Hepatic stellate cell (primary cell): ENCODE data around the gene BRPF3.
"Not testable (repeated sequence)": the region's sequence is repeated elsewhere in the genome, so short reads cannot be mapped to it uniquely, and the experiment has no call there.

Experiments used
- DNase-seq: peaks from one replicate; pipeline ENCODE4 v3.0.0; 2011; ENCODE audit warnings: low spot score

The BRPF3 gene

GRCh38 chr6:36200998-36201596 lies 4.6 kb downstream of the BRPF3 start:
- DNase-seq = no peak

DNA sequence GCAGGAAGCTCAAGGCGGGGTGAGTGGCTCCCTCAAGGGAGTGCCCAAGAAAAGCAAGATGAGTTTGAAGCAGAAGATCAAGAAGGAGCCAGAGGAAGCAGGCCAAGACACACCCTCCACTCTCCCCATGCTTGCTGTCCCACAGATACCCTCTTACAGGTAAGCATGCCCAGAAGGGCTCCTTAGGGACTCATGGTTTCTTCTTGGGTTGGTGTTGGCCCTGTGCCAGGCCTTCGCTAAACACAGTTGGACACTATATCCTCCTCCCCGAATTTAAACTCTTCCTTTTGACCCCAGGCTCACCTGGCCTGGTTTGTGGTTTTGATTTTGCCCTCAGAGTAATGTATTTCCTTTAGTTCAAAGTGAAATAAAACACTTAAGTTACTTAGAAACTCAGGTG lies 5.1 kb downstream of the BRPF3 start:
- no peak for DNase-seq

GRCh38 chr6:36202101-36202500 lies 5.6 kb downstream of the BRPF3 start:
- no peak for DNase-seq

- DNase-seq = no peak
Observed at GRCh38 chr6:36204068-36204753, 7.7 kb downstream of the BRPF3 start.

DNA sequence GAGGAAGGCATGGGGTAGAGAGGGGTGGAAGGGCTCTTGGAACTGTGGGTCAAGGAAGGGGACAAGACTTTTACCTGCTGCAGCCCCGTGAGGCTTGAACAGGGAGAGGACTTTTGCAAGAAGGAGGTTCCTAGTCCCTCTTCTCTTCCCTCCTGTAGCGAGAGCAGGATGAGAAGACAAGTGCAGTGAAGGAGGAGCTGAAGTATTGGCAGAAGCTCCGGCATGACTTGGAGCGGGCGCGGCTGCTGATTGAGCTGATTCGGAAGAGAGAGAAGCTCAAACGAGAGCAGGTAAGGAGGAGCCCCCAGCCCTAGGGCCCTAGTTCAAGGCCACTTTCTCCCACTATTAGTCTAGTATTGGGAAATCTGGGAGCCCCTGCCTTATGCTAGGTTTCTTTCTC lies 10.6 kb downstream of the BRPF3 start:
- no peak for DNase-seq

GRCh38 chr6:36209606-36210005 lies 13.1 kb downstream of the BRPF3 start:
- DNase-seq = no peak

DNA sequence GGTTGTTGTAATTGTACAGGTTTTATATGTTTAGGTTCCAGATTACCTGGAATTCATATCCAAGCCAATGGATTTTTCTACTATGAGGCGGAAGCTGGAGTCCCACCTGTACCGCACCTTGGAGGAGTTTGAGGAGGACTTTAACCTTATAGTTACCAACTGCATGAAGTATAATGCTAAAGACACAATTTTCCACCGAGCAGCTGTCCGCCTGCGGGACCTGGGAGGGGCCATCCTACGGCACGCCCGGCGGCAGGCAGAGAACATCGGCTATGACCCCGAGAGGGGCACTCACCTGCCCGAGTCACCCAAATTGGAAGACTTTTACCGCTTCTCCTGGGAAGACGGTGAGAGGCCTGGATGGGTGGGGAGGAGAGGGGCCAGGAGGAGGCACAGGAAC lies 13.6 kb downstream of the BRPF3 start:
- no peak for DNase-seq

DNA sequence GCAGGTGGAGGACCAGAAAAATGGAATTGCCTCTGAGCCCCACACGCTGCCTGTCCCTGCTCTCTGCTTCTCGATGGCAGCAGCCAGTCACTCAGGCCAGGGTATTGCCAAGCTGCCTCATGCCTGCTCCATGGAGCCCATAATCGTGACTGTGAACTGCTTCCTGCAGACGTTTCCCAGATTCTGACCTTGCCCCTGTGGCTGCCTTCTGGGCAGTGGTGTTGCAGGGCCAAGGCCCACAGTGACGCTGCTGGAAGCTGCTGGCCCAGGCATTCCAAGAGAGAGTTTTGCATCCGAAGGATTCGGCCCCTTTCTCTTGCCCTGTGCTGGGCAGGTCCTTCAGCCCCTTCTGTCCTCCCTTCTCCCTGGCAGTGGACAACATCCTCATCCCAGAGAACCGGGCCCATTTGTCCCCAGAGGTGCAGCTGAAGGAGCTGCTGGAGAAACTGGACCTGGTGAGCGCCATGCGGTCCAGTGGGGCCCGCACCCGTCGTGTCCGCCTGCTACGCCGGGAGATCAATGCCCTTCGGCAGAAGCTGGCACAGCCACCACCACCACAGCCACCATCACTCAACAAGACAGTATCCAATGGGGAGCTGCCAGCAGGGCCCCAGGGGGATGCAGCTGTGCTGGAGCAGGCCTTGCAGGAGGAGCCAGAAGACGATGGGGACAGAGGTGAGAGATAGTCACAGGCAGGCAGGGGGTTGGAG lies 14.5 kb downstream of the BRPF3 start:
- no peak for DNase-seq

- DNase-seq = no peak
Observed at GRCh38 chr6:36216559-36216958, 20.0 kb downstream of the BRPF3 start.

- DNase-seq = no peak
Observed at GRCh38 chr6:36217188-36217587, 20.6 kb downstream of the BRPF3 start.

DNA sequence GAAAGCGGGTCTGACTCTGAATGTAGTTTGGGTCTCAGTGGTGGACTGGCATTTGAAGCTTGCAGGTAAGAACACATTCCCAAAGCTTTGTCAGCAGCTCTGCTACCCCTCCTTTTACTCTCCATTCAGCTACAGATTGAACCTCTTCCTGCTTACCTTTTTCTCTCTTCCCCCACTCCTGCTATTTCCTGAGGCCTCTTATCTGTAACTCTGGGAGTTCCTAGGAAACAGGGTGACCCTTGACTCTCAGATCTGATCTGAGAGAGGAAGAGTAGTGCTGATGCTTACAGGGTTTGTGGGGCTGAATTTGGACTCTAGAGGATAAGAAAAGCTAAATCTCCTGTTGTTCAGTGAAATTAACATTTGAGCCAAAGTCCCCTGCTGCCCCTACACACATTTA lies 21.4 kb downstream of the BRPF3 start:
- no peak for DNase-seq

- DNase-seq = not testable (repeated sequence)
Observed at GRCh38 chr6:36218516-36218915, 22.0 kb downstream of the BRPF3 start.

GRCh38 chr6:36219081-36219480 lies 22.5 kb downstream of the BRPF3 start:
- DNase-seq = no peak

DNA sequence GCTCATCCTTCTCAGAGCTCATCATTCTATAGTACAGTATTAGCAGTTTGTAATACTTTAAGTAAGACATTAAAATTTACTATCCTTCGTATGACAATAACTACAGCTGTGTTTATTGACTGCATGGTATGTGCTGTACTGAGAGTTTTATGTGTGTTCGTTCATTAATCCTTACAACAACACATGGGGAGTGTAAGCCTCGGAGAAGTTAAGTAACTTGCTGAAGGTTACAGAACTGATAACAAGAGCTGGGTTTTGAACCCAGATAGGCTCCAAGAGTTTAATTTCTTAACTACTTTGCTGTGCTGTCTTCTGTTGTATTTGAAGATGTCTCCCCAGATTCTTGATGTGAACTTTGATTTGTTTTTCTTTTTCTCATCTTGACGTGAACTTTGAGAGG lies 23.7 kb downstream of the BRPF3 start:
- no peak for DNase-seq

GRCh38 chr6:36221674-36222073 lies 25.1 kb downstream of the BRPF3 start:
- DNase-seq = no peak

DNA sequence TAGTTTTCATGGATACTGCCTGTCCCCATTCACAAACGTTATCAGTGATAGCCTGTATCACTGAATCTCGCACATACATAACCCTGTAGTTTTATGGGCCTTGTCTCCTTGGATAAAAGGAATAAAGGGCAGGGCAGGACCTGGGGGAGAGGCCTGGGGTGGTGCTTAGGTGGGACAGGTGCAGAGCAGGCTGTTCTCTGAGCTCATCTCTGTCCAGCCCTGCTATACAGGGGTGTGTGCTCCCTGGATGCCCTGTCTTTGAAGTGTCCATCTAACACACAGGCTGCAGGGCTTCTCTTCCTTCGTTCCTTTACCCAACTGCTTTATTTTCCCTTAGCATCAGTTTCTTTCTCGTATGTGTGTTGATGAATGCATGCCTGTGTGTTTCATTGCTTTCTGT lies 26.4 kb downstream of the BRPF3 start:
- DNase-seq = no peak

- DNase-seq = no peak
Observed at GRCh38 chr6:36223706-36224105, 27.2 kb downstream of the BRPF3 start.

GRCh38 chr6:36224918-36225461 lies 28.4 kb downstream of the BRPF3 start:
- no peak for DNase-seq

GRCh38 chr6:36226438-36227047 lies 30.0 kb downstream of the BRPF3 start:
- no peak for DNase-seq

DNA sequence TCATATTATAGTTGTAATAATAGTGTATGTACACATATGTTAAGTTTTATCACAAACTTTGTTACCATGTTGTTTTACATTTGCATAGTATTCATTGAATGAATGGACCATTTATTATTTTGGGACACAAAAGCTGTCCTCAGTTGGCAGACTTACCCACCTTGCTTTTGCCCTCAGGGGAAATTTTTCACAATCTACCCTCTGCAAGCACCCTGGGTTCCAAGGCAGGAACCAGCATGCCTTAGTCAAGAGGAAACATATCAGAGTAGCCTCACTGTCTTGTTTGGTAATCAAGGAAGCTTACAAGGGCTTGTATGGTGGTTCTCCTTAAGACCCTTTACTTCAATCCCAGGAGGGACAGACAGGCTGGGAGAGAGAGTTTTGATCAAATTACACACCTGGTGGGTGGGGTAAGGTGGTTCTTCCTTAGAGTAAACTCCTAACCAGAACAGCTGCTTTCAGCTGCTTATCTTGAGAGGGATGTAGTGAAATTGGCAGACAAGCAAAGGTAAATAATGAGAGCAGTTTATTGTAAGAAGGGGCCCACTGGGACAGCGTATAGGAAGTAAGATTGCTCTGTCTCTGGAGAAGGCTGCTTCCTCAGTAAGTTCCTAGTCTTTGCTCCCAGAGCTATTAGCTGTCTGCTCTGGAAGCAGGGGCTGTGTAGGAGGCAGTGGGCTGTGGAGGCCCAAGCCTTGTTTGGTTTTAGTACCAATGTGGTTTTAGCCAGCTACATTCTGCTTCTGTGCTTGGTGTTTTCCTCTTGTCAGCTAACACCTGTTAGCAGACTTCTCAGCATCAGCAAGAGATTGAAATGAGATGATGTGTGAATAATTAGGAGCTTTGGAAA lies 31.1 kb downstream of the BRPF3 start:
- DNase-seq = no peak

- no peak for DNase-seq
Observed at GRCh38 chr6:36229223-36229622, 32.7 kb downstream of the BRPF3 start.

GRCh38 chr6:36230371-36230770 lies 33.8 kb downstream of the BRPF3 start:
- no peak for DNase-seq
